Esophagus muscularis mucosa (tissue), 4 donors: ENCODE results near the gene TRPC4AP. TPM values are rescaled to one million over a fixed set of nuclear protein-coding genes. Genes with fewer than 3 reads are reported as not detected.

Experiments
- DNase-seq: peaks from one replicate; pipeline ENCODE4 v3.0.0-alpha.2; 2017; ENCODE audit errors: extremely low spot score
- H3K27ac ChIP-seq, 4 donors: fragments of 200-600 bp; sonication (generic); replicated peaks in 1 of 4; 1 replicate in 3 of 4; 2 replicates in 1 of 4; pipeline ENCODE4 v1.5.1; 2016 to 2019; ENCODE audit warnings: mild to moderate bottlenecking in 1 of 4
- H3K27me3 ChIP-seq, 4 donors: fragments of 200-600 bp; sonication (generic); one replicate each; pipeline versions ENCODE4 v1.5.1 to v1.6.0; 2016 to 2019
- H3K36me3 ChIP-seq, 4 donors: fragments of 200-600 bp; sonication (generic); one replicate each; pipeline ENCODE4 v1.5.1; 2016 to 2019
- H3K4me1 ChIP-seq, 4 donors: fragments of 200-600 bp; sonication (generic); one replicate each; pipeline ENCODE4 v1.5.1; 2016 to 2019
- H3K4me3 ChIP-seq, 4 donors: fragments of 200-600 bp; sonication (generic); 1 replicate in 2 of 4; 2 replicates in 2 of 4; pipeline ENCODE4 v1.5.1; 2016 to 2019; ENCODE audit warnings: mild to moderate bottlenecking in 4 of 4, moderate library complexity in 1 of 4
- H3K9me3 ChIP-seq, 4 donors: fragments of 200-600 bp; sonication (generic); 1 replicate in 3 of 4; 2 replicates in 1 of 4; pipeline ENCODE4 v1.5.1; 2016 to 2019
- EP300 ChIP-seq: sonication (generic); formaldehyde crosslinking; IDR thresholded peaks from one replicate; pipeline ENCODE4 v1.6.1; 2017; ENCODE audit warnings: antibody characterized with exemption
- POLR2A ChIP-seq: fragments of 450-650 bp; IDR thresholded peaks from one replicate; pipeline ENCODE4 v1.6.1; 2017; ENCODE audit warnings: antibody characterized with exemption, moderate library complexity, mild to moderate bottlenecking, low read depth
- POLR2AphosphoS5 ChIP-seq, 2 donors: sonication (generic); formaldehyde crosslinking; IDR thresholded peaks; one replicate each; pipeline ENCODE4 v1.6.1; 2017; ENCODE audit warnings: antibody characterized with exemption in 2 of 2
- WGBS: methylation state at CpG from one replicate; pipeline ENCODE4 v1.1.5; 2018; 5-methylcytosine and 5-hydroxymethylcytosine counted together
- intact Hi-C: fragments of 100-400 bp; cut with DNase I; formaldehyde crosslinking; loops from one replicate; pipeline ENCODE4 v1.15.1; 2023
- total RNA-seq, 4 donors: library from RNA; depleted of rRNA; stranded (reverse); fragments of >200 nt; gene quantifications; one replicate each; pipeline versions ENCODE4 v1.1.0 to v1.2.1, GENCODE V29; 2016
- TF ChIP-seq, protein P1 (sequence below), 3 experiments: fragments of 200-600 bp in 2 of 3; fragments of 450-650 bp in 1 of 3; sonication (generic) in 2 of 3; IDR thresholded peaks; one replicate each; pipeline ENCODE4 v1.5.1; 2017 to 2019; ENCODE audit warnings: antibody characterized with exemption in 3 of 3, mild to moderate bottlenecking in 2 of 3, moderate library complexity in 1 of 3

The TRPC4AP gene
- total RNA-seq, 4 donors from 2014 or later, result 44.1 to 58.2 (median 52.1) TPM

- H3K9me3 ChIP-seq, result no peaks in the 10 kb centered on the region
- peaks cover 47 to 91% (median 61%) of the 10 kb centered on the region in 4 donors for H3K36me3 ChIP-seq
- intact Hi-C loops, result no loop called here
- H3K4me3 ChIP-seq, result no peak overlapping the region
- H3K27me3 ChIP-seq, result no peaks in the 10 kb centered on the region
- H3K27ac ChIP-seq, result no peak overlapping the region
- WGBS, result 99% methylated on average over 4 of the region's 4 CpGs
- TF ChIP-seq POLR2AphosphoS5 (IDR thresholded peaks at IDR 0.05) (no peak), EP300 (no peak)
- H3K4me1 ChIP-seq, result no peaks in the 10 kb centered on the region
- no peak for DNase-seq
Measured at GRCh38 chr20:35030136-35030535, 62.5 kb downstream of the TRPC4AP start.

GRCh38 chr20:35027301-35027700, 65.3 kb downstream of the TRPC4AP start:
- intact Hi-C loops, result no loop called here
- peaks cover 0 to 22% (median 5%) of the 10 kb centered on the region in 4 donors for H3K4me1 ChIP-seq
- H3K4me3 ChIP-seq, result no peak overlapping the region
- TF ChIP-seq, protein P1, sequence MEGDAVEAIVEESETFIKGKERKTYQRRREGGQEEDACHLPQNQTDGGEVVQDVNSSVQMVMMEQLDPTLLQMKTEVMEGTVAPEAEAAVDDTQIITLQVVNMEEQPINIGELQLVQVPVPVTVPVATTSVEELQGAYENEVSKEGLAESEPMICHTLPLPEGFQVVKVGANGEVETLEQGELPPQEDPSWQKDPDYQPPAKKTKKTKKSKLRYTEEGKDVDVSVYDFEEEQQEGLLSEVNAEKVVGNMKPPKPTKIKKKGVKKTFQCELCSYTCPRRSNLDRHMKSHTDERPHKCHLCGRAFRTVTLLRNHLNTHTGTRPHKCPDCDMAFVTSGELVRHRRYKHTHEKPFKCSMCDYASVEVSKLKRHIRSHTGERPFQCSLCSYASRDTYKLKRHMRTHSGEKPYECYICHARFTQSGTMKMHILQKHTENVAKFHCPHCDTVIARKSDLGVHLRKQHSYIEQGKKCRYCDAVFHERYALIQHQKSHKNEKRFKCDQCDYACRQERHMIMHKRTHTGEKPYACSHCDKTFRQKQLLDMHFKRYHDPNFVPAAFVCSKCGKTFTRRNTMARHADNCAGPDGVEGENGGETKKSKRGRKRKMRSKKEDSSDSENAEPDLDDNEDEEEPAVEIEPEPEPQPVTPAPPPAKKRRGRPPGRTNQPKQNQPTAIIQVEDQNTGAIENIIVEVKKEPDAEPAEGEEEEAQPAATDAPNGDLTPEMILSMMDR (IDR thresholded peaks at IDR 0.05), result no peak
- TF ChIP-seq EP300 (no peak), POLR2AphosphoS5 (IDR thresholded peaks at IDR 0.05) (no peak), POLR2A (no peak)
- no peak for DNase-seq
- peaks cover 23 to 89% (median 55%) of the 10 kb centered on the region in 4 donors for H3K36me3 ChIP-seq
- WGBS, result 69% methylated on average over 2 of the region's 2 CpGs
- H3K9me3 ChIP-seq, result no peaks in the 10 kb centered on the region
- H3K27me3 ChIP-seq, result no peaks in the 10 kb centered on the region
- no peak overlapping the region for H3K27ac ChIP-seq

DNA sequence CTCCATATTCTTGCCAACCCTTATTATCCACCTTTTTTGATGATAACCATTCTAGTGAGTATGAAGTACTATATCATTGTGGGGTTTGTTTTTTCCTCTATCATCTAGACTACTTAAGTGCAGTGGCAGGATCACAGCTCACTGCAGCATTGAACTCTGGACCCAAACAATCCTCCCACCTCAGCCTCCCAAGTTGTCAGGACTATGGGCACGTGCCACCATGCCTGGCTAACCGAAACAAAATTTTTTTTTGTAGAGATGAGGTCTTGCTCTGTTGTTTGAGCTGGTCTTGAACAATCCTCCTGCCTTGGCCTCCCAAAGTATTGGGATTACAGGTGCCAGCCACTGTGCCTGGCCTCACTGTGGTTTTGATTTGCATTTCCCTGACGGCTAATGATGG, 67.5 kb downstream of the TRPC4AP start:
- Histone ChIP-seq H3K27me3 (no peaks in the 10 kb centered on the region), H3K27ac (no peak overlapping the region), H3K4me3 (no peak overlapping the region), H3K4me1 (peaks cover 0 to 41% (median 14%) of the 10 kb centered on the region in 4 donors), H3K36me3 (peaks cover 6 to 89% (median 57%) of the 10 kb centered on the region in 4 donors), H3K9me3 (no peaks in the 10 kb centered on the region)
- no peak for TF ChIP-seq POLR2A
- no peak for TF ChIP-seq POLR2AphosphoS5 (IDR thresholded peaks at IDR 0.05)
- TF ChIP-seq, protein P1 (IDR thresholded peaks at IDR 0.05), result no peak
- TF ChIP-seq EP300, result no peak
- DNase-seq, result no peak
- 100% methylated on average over 3 of the region's 3 CpGs for WGBS
- intact Hi-C loops, result no loop called here

DNA sequence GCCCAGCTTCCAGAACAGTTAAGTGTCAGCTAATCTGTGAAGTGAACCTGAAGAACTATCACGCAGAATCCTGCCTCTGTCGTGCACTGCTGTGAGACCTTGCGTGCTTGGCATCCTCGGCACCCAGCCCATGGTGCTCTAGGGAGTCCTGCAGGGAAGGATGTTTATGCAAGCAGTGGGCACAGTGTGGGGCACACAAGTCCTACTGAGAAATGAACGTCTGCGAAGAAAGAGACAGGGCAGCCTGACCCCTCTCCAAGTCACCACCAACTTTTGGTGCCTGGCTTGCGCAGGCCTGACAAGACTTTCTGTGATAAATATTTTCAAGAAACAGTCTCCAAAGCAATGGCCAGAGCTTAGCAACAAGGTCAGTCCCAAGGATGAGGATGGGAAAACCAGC, 69.0 kb downstream of the TRPC4AP start:
- 73% methylated on average over 7 of the region's 7 CpGs for WGBS
- Histone ChIP-seq H3K36me3 (peaks cover 0 to 94% (median 64%) of the 10 kb centered on the region in 4 donors), H3K9me3 (no peaks in the 10 kb centered on the region), H3K4me3 (no peak overlapping the region), H3K4me1 (peaks cover 0 to 44% (median 22%) of the 10 kb centered on the region in 4 donors), H3K27me3 (no peaks in the 10 kb centered on the region), H3K27ac (peak overlapping the region in 3 of 4 donors; percentile 19 to 35 (median 30))
- DNase-seq, result no peak
- no peak for TF ChIP-seq POLR2A
- no peak for TF ChIP-seq EP300
- TF ChIP-seq, protein P1 (IDR thresholded peaks at IDR 0.05), result no peak
- TF ChIP-seq POLR2AphosphoS5 (IDR thresholded peaks at IDR 0.05), result no peak
- intact Hi-C loops, result no loop called here

- Histone ChIP-seq H3K27me3 (no peaks in the 10 kb centered on the region), H3K4me3 (no peak overlapping the region), H3K9me3 (no peaks in the 10 kb centered on the region), H3K27ac (peak overlapping the region in 1 of 4 donors; percentile 1), H3K4me1 (peaks cover 0 to 54% (median 23%) of the 10 kb centered on the region in 4 donors), H3K36me3 (peaks cover 0 to 93% (median 70%) of the 10 kb centered on the region in 4 donors)
- DNase-seq, result no peak
- WGBS, result 100% methylated on average over 1 of the region's 1 CpG
- no peak for TF ChIP-seq POLR2AphosphoS5 (IDR thresholded peaks at IDR 0.05)
- no peak for TF ChIP-seq EP300
- TF ChIP-seq, protein P1 (IDR thresholded peaks at IDR 0.05), result no peak
- TF ChIP-seq POLR2A, result no peak
- intact Hi-C loops, result no loop called here
Measured at GRCh38 chr20:35021831-35022230, 70.8 kb downstream of the TRPC4AP start.
